Measurements from ENCODE around the gene FBXL13.

Gene FBXL13

GRCh38 chr7:103074519-103075336 lies at the start of gene FBXL13, which contains the start of gene ARMC10:
Gene FBXL13, minus strand, starts transcription at chr7:103074796.
Gene ARMC10, plus strand, starts transcription at chr7:103075140. Its CDS starts 133 bp downstream, at chr7:103075273.
- TF ChIP-seq CTCF (IDR thresholded peaks at IDR 0.05; ENCODE audit: low read depth, low read length, missing control alignments): no peak
- peak within 1 kb of the TSS; percentile 61 for H3K4me3 ChIP-seq (replicated peaks; ENCODE audit: low read depth, low read length)
- peak; percentile 67 for DNase-seq (ENCODE audit: extremely low read depth, low read depth)

GRCh38 chr7:103123529-103123928 lies 48.9 kb upstream of the FBXL13 start:
- no peak overlapping the region for H3K4me3 ChIP-seq (replicated peaks; ENCODE audit: low read depth, low read length)
- DNase-seq (ENCODE audit: extremely low read depth, low read depth): no peak
- no peak for TF ChIP-seq CTCF (IDR thresholded peaks at IDR 0.05; ENCODE audit: low read depth, low read length, missing control alignments)

GRCh38 chr7:103121641-103122040 lies 47.0 kb upstream of the FBXL13 start:
- no peak for DNase-seq (ENCODE audit: extremely low read depth, low read depth)
- no peak overlapping the region for H3K4me3 ChIP-seq (replicated peaks; ENCODE audit: low read depth, low read length)
- no peak for TF ChIP-seq CTCF (IDR thresholded peaks at IDR 0.05; ENCODE audit: low read depth, low read length, missing control alignments)

GRCh38 chr7:103120362-103120761 lies 45.8 kb upstream of the FBXL13 start:
- TF ChIP-seq CTCF (IDR thresholded peaks at IDR 0.05; ENCODE audit: low read depth, low read length, missing control alignments): no peak
- H3K4me3 ChIP-seq (replicated peaks; ENCODE audit: low read depth, low read length): no peak overlapping the region
- no peak for DNase-seq (ENCODE audit: extremely low read depth, low read depth)

GRCh38 chr7:103119791-103120291 lies 45.2 kb upstream of the FBXL13 start:
- TF ChIP-seq CTCF (IDR thresholded peaks at IDR 0.05; ENCODE audit: low read depth, low read length, missing control alignments): no peak
- no peak for DNase-seq (ENCODE audit: extremely low read depth, low read depth)
- no peak overlapping the region for H3K4me3 ChIP-seq (replicated peaks; ENCODE audit: low read depth, low read length)

- no peak for DNase-seq (ENCODE audit: extremely low read depth, low read depth)
- TF ChIP-seq CTCF (IDR thresholded peaks at IDR 0.05; ENCODE audit: low read depth, low read length, missing control alignments): no peak
- no peak overlapping the region for H3K4me3 ChIP-seq (replicated peaks; ENCODE audit: low read depth, low read length)
These were observed 42.9 kb upstream of the FBXL13 start for GRCh38 chr7:103117465-103117864.
